ENCODE results near the gene ERICH6B.

ERICH6B gene

GRCh38 chr13:45500492-45501174 is 114.9 kb downstream of the ERICH6B start:
- DNase-seq (ENCODE audit: low read depth, low spot score), result peak; percentile 44

- no peak for DNase-seq (ENCODE audit: low read depth, low spot score)
Observed at GRCh38 chr13:45496942-45497341, 118.6 kb downstream of the ERICH6B start.

- DNase-seq (ENCODE audit: low read depth, low spot score), result no peak
Observed at GRCh38 chr13:45492538-45492937, 123.0 kb downstream of the ERICH6B start.
